SIG-M5 treated with dmso at 0.1 percent for 504 hours (cell line): Measurements from ENCODE around the gene GNA14.
"Not testable (repeated sequence)": the region's sequence is repeated elsewhere in the genome, so short reads cannot be mapped to it uniquely, and the experiment has no call there.

Experiments used
- DNase-seq: peaks from one replicate; lab custom pipeline; 2025; ENCODE audit not compliant: unreplicated experiment; lab: John Stamatoyannopoulos, UW

GNA14 gene

DNA sequence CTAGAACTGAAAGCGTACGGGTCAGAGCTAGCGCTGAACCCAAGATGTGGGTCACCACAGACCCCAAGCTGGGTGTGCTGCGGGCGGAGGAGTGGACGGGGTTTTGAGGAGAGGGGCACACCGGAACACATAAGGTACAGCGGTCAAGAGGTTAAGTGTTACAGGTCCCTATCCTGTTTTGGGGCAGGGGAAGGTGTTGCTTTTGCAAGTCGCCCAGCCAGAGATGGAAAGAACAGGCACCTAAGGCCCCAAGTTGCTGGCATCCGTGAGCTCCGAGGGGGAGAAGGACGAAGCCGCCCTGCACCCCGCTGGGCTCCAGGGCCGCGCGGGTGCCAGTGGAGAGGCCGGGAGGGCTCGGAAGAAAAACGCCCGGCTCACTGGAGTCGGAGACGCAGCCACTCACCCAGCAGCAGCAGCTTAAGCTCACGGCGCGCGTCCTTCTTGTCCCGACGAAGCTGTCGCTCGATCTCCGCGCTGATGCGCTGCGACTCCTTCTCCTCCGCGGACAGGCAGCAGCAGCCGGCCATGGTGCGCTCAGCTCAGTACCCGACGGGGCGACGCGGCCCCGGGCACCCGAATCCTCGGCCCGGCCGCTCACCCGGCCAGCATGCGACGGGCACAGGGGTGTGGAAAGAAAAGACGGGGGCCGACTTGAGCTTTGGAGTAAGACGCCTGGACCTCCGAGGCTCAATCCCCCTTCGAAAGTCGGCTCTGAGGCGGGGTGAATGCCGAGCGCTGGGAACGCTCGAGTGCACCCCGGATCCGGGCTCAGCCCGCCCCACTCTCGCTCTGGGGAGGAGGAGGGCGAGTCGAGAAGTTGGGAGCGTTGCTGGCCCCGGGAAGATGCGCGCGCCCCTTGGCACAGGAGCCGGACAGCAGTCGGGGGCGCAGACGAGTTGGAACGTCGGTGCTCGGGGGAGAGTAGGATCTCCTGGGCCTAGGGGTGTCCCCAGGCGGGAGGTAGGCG, 572 bp downstream of the GNA14 start:
- no peak for DNase-seq

DNA sequence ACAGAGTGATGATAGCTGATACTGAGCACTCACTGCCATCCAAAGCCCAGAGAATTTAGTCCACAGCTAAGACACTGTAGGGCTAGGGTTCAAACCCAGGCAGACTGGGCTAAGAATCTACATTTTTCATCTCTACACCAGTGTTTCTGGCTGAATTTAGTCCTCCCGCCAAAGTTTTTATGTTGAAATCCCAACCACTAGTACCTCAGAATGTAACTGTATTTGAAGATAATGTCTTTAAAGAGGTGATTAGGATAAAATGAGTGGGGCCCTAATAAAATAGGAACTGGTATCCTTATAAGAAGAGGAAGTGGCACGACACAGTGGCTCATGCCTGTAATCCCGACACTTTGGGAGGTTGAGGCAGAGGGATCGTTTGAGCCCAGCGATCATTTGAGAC, 4.3 kb downstream of the GNA14 start:
- no peak for DNase-seq

DNA sequence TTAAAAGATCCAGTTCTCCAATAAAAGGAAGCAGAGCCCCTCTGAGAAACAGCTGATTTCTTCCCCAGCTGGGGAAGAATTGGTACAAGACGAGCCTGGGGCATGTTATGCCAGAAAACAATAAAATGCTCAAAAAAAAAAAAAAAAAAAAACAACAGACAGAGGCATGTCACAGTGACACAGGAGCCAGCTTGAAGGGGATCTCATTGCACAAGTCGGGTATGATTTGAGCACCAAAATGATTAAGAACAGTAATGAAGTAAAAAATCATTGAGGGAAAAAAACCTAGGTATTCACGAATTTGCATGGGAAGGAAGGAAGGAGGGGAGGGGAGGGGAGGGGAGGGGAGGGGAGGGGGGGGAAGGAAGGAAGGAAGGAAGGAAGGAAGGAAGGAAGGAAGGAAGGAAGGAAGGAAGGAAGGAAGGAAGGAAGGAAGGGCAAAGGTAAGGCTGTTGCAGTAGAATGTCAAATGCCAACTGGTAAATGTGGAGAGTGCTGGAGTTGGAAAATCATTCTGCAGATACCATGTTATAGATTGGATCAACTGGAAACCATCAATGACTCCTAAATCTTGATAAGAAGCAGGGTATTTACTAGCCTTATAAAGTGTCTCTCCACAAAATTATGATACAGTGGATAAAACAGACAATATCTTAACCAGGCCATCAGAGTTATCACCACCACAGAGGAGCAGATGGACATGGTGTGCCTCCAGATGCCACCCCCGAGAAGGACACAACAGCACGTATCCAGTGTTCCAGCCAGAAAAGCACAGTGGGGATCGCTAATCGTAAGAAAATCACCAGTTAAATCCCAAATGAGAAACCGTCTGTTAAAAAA, 7.2 kb downstream of the GNA14 start:
- no peak for DNase-seq

- DNase-seq, result no peak
These were observed 15.5 kb downstream of the GNA14 start for GRCh38 chr9:77632652-77633051.

DNA sequence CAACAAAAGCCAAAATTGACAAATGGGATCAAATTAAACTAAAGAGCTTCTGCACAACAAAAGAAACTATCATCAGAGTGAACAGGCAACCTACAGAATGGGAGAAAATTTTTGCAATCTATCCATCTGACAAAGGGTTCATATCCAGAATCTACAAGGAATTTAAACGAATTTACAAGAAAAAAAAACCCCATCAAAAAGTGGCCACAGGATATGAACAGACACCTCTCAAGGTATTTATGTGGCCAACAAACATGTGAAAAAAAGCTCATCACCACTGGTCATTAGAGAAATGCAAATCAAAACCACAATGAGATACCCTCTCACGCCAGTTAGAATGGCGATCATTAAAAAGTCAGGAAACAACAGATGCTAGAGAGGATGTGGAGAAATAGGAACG, 19.3 kb downstream of the GNA14 start:
- DNase-seq, result not testable (repeated sequence)

DNA sequence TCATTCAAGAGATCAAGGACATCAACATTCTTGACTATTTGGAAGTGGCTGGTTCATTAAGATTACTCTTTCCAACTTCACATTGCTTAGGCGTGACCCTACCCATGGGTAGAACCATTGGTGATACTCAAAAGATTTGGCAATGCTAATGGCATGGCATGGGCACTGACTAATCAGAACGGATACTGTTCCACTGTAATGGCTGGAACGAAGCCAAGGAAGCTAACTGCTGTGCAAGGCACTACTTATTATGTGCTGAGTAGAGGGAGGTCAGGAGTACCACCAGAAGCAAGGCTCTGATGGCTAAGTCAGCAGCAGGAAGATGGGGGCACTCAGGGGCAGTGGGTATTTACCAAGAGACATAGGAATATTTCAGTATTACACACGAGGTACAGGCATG, 31.9 kb downstream of the GNA14 start:
- DNase-seq, result no peak

GRCh38 chr9:77614645-77615044, 33.5 kb downstream of the GNA14 start:
- DNase-seq, result no peak

DNA sequence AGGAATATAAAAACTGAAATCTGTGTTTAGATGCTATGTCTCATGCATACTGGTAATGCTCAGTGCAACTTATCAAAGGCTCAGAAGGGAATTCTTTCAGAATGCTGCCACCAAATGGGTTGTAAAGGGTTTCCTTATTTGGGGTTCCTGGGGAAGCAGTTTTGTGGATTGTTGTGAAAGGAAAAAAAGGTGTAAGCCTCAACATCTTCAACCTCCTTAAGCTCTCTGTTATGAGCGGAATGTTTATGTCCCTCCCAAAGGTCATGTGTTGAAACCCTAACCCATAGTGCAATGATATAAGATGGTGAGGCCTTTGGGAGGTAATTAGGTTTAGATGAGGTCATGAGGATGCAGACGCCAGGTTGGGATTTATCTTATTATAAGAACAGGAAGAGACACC, 41.6 kb downstream of the GNA14 start:
- DNase-seq, result no peak

GRCh38 chr9:77605449-77606220, 42.5 kb downstream of the GNA14 start:
- no peak for DNase-seq

DNA sequence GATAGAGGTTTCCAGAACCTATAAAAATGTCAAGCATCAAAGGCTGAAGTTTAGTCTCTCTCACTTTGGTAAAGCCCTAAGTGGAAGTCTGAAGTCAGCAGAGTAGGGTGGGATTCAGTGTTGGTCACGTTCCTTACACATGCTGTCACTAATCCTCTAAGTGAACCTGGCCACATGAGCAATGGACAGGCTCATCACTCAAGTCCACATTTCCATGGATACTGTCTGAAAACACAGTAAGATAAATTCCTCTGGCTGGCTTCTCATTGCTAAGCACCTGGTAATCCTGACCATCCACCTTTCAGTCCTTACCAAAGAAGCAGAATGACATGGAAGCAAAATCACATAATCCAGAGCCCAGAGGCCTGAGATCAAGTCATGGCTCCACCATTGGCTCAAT, 43.8 kb downstream of the GNA14 start:
- DNase-seq, result no peak

- no peak for DNase-seq
These were observed 45.3 kb downstream of the GNA14 start for GRCh38 chr9:77602852-77603251.

DNA sequence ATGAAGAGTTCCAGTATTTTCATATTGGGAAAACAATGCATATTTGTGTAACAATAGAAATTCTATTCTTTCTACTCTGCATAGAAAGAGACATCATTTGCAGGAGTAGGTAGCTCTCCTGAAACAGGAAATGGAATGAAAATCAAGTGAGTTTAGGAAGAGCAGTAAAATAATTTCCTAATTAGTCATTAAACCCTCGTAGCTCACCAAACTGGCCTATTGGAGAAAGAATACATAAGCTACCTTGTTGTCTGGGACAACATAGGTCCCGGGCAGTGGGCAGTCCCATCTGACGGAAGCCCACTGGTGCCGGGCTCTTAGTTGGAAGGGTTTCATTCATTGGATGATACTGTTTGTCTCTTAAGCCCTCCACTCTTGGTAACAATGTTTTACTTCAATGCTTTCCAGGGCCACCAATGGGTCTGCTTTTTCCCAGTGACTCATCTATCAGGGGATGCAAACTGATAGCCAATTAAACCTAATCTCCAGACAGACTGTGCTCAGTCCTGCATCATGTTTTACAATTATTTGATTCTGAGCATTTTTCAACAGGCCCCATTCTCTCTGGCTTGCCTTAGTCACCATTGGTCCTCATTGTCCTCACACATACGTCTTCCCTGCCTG, 46.5 kb downstream of the GNA14 start:
- DNase-seq, result no peak

DNA sequence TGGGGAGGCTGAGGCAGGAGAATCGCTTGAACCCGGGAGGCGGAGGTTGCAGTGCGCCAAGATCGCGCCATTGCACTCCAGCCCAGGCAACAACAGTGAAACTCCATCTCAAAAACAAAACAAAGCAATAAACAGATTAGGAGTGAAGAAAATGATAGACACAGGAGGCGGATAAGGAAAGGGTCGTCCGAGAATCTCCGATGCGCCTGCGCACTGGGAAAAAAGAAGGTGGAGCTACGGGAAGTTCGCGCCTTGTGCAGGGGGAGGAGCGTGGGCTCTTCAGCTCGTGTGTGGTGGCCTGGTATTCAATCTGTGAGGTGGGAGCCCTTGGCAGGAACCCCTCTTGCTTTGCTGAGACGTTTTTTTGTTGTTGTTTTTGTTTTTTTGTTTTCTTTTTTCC, 47.3 kb downstream of the GNA14 start:
- DNase-seq, result no peak

DNA sequence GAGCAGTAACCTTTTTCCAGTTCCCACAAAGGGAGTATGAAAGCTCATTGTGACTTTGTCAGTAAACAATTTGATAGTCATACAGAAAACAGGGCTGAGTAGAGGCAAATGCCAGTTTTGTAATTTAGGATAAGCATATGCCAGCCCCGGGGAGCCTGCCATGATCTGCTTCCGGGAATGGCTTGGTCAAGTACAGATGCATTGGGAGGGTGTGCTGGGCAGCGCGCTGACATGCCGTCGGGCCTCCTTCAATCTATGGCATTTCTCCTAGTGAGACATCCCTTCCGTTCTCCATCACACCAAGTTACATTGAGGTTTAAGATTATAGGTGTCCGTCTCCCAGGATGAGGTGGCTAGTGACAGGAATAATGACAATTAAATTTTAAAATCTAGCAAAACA, 48.6 kb downstream of the GNA14 start:
- DNase-seq, result no peak

DNA sequence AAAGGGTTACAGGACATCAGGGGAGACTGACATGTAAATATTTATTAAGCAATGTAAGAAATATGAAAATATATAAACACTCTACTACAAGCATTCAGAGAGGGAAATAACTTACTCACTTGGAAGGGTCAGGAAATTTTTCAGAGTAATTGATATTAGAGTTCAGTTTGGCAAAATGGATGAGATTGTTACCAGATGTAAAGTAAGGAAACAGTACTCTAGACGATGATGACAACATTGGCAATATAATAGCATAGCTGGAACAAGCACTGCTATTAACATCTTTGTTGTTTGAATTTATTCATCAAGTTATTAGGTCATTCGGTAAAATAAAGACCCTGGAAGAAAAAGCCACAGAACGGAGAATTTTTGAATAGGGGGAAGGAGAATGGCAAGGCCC, 49.1 kb downstream of the GNA14 start:
- DNase-seq, result no peak

- DNase-seq, result no peak
These were observed 49.6 kb downstream of the GNA14 start for GRCh38 chr9:77598524-77598923.

- peak; percentile 5 for DNase-seq
These were observed 51.1 kb downstream of the GNA14 start for GRCh38 chr9:77597057-77597456.

- no peak for DNase-seq
These were observed 52.6 kb downstream of the GNA14 start for GRCh38 chr9:77595426-77596095.

DNA sequence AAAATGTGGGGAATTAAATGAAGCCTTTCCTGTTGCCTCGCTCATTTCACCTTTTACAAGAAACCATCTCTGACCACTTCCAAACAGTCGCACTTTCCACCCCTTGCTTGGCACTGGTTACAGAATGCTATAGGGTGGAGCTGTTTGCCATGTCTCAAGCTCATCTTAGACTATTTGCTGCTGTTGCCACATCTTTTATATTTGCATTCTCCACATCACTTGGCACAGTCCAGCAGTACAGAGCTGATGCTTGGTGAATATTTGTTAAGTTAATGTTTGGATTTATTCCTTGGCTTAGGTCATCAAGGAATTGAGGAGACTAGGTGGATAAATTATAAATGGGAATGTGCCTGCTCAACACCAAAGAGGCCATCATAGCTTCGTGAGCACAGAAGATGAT, 53.2 kb downstream of the GNA14 start:
- no peak for DNase-seq

DNA sequence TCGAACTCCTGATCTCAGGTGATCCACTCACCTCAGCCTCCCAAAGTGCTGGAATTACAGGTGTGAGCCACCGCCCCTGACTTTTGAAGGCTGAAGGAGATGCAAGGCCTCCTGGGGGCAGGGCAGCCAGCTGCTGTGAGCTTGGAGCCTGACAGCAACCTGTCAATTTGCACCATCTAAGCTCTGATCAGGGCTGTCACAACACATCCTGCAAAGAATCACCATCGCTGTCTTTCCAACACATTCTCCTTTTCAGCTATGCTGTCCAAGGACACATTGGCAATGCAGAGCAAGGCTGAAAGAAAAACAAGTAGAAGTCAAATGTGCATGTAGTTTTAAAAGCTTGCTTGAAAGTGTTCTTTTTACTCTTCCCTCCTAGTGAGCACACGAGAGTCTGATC, 54.6 kb downstream of the GNA14 start:
- no peak for DNase-seq
